Bronchial epithelial cell (primary cell): ENCODE data around the gene NCKAP5L. TPM values are rescaled to one million over a fixed set of nuclear protein-coding genes. Genes with fewer than 3 reads are reported as not detected.

Experiments used
- DNase-seq: peaks from one replicate; pipeline ENCODE4 v3.0.0-alpha.2; 2010; ENCODE audit warnings: low read depth
- FAIRE-seq: peaks from 2 replicates; lab custom pipeline; 2011; peaks lifted over from hg19 to GRCh38; lab: Jason Lieb, UNC
- H3K27me3 ChIP-seq: 2 replicates; pipeline ENCODE4 v1.5.1; 2011; ENCODE audit warnings: low read length; ENCODE audit not compliant: control insufficient read depth, insufficient read depth
- H3K36me3 ChIP-seq: 2 replicates; pipeline ENCODE4 v1.5.1; 2011; ENCODE audit warnings: low read length; ENCODE audit not compliant: control insufficient read depth, insufficient read depth
- H3K4me3 ChIP-seq: 2 replicates; pipeline ENCODE4 v1.5.1; 2011; ENCODE audit warnings: mild to moderate bottlenecking, low read depth, low read length, control low read depth
- total RNA-seq: library from RNA; depleted of rRNA; stranded (reverse); fragments of >200 nt; gene quantifications from 2 replicates; pipeline ENCODE4 v1.2.1, GENCODE V29; 2014
- TF ChIP-seq, protein P1 (sequence below): IDR thresholded peaks from 2 replicates; pipeline ENCODE4 v1.5.1; 2011; ENCODE audit warnings: mild to moderate bottlenecking, moderate library complexity, low read length, control low read depth, inconsistent platforms; ENCODE audit not compliant: insufficient read depth, severe bottlenecking

NCKAP5L gene
- total RNA-seq, 1 donor from 2014 or later: 3.7 TPM

DNA sequence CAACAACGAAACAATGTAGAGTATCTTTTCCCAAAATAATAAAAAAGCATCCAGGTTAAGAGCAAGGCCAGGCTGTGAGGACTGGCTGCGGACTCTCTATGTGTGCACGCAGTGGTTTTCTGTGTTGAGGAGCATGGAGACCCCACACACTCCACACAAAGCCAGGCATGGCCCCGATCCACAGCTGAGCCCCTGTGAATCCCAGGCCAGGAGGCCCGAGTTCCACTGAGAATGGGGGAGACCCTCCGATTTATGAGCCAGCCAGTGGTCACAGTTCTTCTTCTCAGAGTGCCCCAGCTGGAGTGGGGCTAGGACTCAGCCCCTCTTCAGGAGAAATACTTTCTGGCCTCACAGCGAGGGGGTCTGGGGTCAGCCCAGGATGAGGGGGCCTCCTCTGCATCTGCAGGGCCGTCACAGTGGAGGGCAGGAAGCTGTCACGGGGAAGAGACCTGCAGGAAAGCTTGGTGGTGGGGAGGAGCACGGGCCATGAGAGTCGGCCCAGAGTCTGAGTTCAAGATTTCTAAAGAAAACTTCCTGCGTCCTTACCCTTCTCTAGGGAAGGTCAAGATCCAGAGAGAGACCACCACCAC lies 20.1 kb downstream of the NCKAP5L start:
- Histone ChIP-seq H3K27me3 (peaks cover 1% of the 10 kb centered on the region), H3K36me3 (peaks cover 5% of the 10 kb centered on the region), H3K4me3 (no peak overlapping the region)
- TF ChIP-seq, protein P1, sequence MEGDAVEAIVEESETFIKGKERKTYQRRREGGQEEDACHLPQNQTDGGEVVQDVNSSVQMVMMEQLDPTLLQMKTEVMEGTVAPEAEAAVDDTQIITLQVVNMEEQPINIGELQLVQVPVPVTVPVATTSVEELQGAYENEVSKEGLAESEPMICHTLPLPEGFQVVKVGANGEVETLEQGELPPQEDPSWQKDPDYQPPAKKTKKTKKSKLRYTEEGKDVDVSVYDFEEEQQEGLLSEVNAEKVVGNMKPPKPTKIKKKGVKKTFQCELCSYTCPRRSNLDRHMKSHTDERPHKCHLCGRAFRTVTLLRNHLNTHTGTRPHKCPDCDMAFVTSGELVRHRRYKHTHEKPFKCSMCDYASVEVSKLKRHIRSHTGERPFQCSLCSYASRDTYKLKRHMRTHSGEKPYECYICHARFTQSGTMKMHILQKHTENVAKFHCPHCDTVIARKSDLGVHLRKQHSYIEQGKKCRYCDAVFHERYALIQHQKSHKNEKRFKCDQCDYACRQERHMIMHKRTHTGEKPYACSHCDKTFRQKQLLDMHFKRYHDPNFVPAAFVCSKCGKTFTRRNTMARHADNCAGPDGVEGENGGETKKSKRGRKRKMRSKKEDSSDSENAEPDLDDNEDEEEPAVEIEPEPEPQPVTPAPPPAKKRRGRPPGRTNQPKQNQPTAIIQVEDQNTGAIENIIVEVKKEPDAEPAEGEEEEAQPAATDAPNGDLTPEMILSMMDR: no peak
- FAIRE-seq (no peak), DNase-seq (no peak)

DNA sequence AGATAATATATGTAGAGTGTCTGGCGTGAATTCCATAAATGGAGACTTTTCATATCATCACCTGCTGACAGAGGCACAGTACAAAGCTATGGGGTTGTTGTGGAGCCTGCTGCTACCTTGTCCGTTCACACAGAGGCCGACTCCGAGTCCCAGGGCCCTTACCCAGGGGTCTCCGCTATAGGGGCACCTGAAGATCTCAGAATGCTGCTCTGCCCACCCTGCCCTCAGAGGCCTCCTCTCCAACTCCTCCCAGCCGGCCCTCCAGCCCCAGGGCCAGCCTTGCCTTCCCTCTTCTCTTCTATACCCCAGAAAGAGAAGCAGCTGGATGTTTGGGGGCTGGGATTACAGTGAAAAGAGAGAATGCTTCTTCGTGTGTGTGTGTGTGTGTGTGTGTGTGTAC lies 21.3 kb downstream of the NCKAP5L start:
- Histone ChIP-seq H3K4me3 (no peak overlapping the region), H3K36me3 (peaks cover 10% of the 10 kb centered on the region), H3K27me3 (peaks cover 1% of the 10 kb centered on the region)
- FAIRE-seq: no peak
- DNase-seq: no peak
- TF ChIP-seq, protein P1: no peak

DNA sequence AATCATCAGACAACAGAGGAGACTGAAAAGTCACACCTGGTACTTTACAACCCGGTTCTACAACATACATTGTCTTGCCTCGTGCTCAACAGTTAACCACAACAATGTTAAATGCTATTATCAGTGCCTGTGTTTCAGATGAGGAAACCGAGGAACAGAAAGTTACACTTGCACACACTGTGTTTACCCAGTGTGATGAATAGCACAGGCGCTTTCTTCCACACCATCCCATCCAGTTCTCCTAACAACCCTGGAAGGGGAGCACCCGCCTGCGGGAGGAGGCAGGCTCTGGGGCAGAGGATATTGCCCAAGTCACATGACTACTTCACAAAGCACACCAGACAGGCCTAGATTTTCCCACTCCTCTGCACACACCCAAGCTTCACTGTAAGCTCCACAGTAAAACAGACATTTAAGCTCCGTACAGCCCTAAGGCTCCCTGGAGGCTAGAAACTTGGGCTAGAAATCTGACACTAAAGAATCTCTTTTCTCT lies 21.8 kb downstream of the NCKAP5L start:
- FAIRE-seq (no peak), DNase-seq (no peak)
- Histone ChIP-seq H3K27me3 (peaks cover 1% of the 10 kb centered on the region), H3K4me3 (no peak overlapping the region), H3K36me3 (peaks cover 13% of the 10 kb centered on the region)
- TF ChIP-seq, protein P1: no peak

DNA sequence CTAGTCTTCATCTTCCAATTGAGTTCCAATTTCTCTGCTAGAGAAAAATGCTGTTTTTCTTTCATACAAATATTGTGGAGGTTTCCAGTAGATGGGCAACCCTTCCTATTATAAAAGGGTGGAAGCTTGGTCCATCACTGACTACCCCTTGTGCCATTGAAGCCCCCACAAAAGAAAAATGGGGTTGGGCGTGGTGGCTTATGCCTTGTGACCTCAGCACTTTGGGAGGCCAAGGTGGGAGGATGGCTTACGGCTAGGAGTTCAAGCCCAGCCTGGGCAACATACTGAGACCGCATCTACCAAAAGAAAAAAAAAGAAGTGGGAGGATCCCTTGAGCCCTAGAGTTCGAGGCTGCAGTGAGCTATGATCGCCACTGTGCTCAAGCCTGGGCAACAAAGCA lies 22.8 kb downstream of the NCKAP5L start:
- peaks cover 13% of the 10 kb centered on the region for H3K36me3 ChIP-seq
- FAIRE-seq (no peak), DNase-seq (no peak)
- H3K27me3 ChIP-seq: peaks cover 1% of the 10 kb centered on the region
- TF ChIP-seq, protein P1: no peak
- no peak overlapping the region for H3K4me3 ChIP-seq

DNA sequence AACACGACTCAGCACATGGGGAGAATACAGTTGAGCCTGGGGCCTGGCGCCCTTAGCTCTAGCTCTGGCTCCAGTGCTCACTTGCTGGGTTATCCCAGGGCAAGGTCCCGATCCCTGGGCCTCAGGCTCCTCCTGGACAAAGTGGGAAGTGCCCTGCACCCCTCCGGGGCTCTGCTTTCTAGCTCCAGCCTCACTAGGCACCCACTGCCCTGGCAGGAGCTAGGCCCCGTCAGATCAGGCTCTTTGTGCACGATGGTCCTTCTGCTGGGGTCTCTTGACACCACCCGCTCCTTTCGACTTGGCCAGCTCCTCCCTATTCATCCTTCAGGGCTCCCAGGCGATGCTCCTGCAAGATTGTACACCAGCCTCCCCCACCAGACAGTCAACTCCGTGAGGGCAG lies 23.4 kb downstream of the NCKAP5L start:
- DNase-seq (no peak), FAIRE-seq (no peak)
- peaks cover 13% of the 10 kb centered on the region for H3K36me3 ChIP-seq
- no peak overlapping the region for H3K4me3 ChIP-seq
- peaks cover under 1% of the 10 kb centered on the region for H3K27me3 ChIP-seq
- TF ChIP-seq, protein P1: no peak
